ENCODE results near the gene RAD51B. TPM values are rescaled to one million over a fixed set of nuclear protein-coding genes. Genes with fewer than 3 reads are reported as not detected.
"Not testable (repeated sequence)": the region's sequence is repeated elsewhere in the genome, so short reads cannot be mapped to it uniquely, and the experiment has no call there.

The RAD51B gene
- total and polyA plus RNA-seq, 2 of the 13 experiments (the other 11 are each of a cell fraction or from before 2014, with no cell fraction given), result 7.0 to 9.5 TPM

DNA sequence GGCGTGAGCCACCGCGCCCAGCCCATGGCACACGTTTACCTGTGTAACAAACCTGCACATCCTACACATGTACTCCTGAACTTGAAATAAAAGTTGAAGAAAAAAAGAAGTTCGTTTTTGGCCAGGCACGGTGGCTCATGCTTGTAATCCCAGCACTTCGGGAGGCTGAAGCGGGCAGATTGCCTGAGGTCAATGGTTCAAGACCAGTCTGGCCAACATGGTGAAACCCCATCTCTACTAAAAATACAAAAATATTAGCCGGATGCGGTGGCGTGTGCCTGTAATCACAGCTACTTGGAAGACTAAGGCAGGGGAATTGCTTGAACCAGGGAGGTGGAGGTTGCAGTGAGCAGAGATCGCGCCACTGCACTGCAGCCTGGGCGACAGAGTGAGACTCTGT, 879.2 kb downstream of the RAD51B start:
- H3K9me3 ChIP-seq (ENCODE audit: low read length); ATAC-seq; H3K79me2 ChIP-seq (ENCODE audit: insufficient read depth, low read length); in situ Hi-C loops (cut with HindIII; ENCODE audit: extremely low pct_ligation_motif_present, low pct_unique_long_range_greater_than_20kb); FAIRE-seq; POLR2A ChIA-PET; H4K20me1 ChIP-seq (ENCODE audit: insufficient read depth, low read length); H3K4me3 ChIP-seq (replicated peaks in 1 of 3; ENCODE audit: insufficient read depth in 1 of 3, low read depth in 2 of 3, low read length in 3 of 3); H3K36me3 ChIP-seq (replicated peaks in 1 of 2; ENCODE audit: control insufficient read depth in 1 of 2, insufficient read depth in 2 of 2, low read length in 2 of 2); BruUV-seq (replicated peaks); H3K4me2 ChIP-seq (ENCODE audit: low read depth, low read length); H3K27ac ChIP-seq (ENCODE audit: extremely low read length, insufficient read depth, low read length); H2AFZ ChIP-seq (ENCODE audit: low read length); CTCF ChIA-PET (ENCODE audit: low intra/inter-chr PET ratio, low total read pairs); H3K9ac ChIP-seq (ENCODE audit: insufficient read depth, low read depth, low read length); intact Hi-C loops (cut with micrococcal nuclease; ENCODE audit: unreplicated experiment); DNase-seq (ENCODE audit: low spot score): not testable (repeated sequence)
- H3K4me1 ChIP-seq (ENCODE audit: insufficient read depth, low read length), result peaks cover 33% of the 10 kb centered on the region
- 78% methylated on average over 14 of the region's 14 CpGs for WGBS (ENCODE audit: low lambda C conversion rate)
- peaks cover 0 to 13% of the 10 kb centered on the region in 2 experiments; a peak in 3 of 5 replicates for H3K27me3 ChIP-seq (ENCODE audit: control insufficient read depth in 1 of 2, insufficient read depth in 2 of 2, low read length in 2 of 2)

DNA sequence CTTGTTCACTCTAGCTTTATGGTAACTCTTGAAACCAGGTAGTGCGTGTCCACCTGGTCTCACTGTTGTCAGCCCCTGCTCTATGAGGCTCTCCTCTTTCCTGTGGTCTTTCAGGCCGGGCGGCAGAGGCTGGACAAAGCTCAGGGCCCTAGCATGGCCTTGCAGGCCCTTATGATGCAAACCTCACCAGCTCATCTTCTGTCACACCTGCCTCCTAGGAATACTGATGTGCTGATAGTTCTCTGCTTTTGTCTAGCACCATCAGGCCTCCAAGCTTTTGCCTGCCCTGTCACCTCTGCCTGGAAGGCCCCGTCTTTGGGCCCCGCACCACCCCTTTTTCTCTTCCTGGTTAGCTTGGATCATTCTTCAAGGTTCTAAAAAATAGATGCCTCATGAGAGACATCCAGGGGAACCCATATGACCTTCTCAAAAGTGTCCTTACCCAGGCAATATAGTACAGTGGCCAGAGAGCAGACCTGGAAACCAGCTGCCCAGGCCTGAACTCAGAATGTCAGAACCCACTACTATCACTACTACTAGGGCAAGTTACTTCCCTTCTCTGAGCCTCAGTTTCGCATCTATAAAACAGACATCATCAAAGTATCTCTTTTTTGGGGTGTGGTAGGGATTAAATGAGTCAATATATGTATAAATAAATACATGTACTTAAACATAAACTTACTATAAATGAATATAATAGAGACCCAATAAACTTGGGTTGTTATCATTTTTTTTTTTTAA, 881.6 kb downstream of the RAD51B start:
- POLR2A ChIA-PET, result no interaction called here
- DNase-seq (ENCODE audit: low spot score) (no peak), ATAC-seq (no peak), FAIRE-seq (no peak)
- Histone ChIP-seq H3K9ac (ENCODE audit: insufficient read depth, low read depth, low read length) (no peak overlapping the region), H3K4me3 (replicated peaks in 1 of 3; ENCODE audit: insufficient read depth in 1 of 3, low read depth in 2 of 3, low read length in 3 of 3) (no peak overlapping the region), H3K27me3 (ENCODE audit: control insufficient read depth in 1 of 2, insufficient read depth in 2 of 2, low read length in 2 of 2) (peaks cover 0 to 18% of the 10 kb centered on the region in 2 experiments; a peak in 4 of 5 replicates), H3K4me2 (ENCODE audit: low read depth, low read length) (no peak overlapping the region), H3K36me3 (replicated peaks in 1 of 2; ENCODE audit: control insufficient read depth in 1 of 2, insufficient read depth in 2 of 2, low read length in 2 of 2) (no peaks in the 10 kb centered on the region), H3K4me1 (ENCODE audit: insufficient read depth, low read length) (peaks cover 38% of the 10 kb centered on the region), H3K9me3 (ENCODE audit: low read length) (no peaks in the 10 kb centered on the region), H3K79me2 (ENCODE audit: insufficient read depth, low read length) (no peaks in the 10 kb centered on the region), H3K27ac (ENCODE audit: extremely low read length, insufficient read depth, low read length) (no peak overlapping the region), H2AFZ (ENCODE audit: low read length) (no peak overlapping the region), H4K20me1 (ENCODE audit: insufficient read depth, low read length) (no peaks in the 10 kb centered on the region)
- intact Hi-C loops (cut with micrococcal nuclease; ENCODE audit: unreplicated experiment), result no loop called here
- 56% methylated on average over 6 of the region's 6 CpGs for WGBS (ENCODE audit: low lambda C conversion rate)
- CTCF ChIA-PET (ENCODE audit: low intra/inter-chr PET ratio, low total read pairs), result no interaction called here
- in situ Hi-C loops (cut with HindIII; ENCODE audit: extremely low pct_ligation_motif_present, low pct_unique_long_range_greater_than_20kb), result no loop called here
- BruUV-seq (replicated peaks), result no TSS peak
- TF ChIP-seq PHF8 (CRISPR knock-in tag; IDR thresholded peaks at IDR 0.05) (no peak), NPAS2 (CRISPR knock-in tag; IDR thresholded peaks at IDR 0.05; ENCODE audit: borderline replicate concordance) (no peak), ZNF256 (CRISPR knock-in tag; conservative IDR thresholded peaks at IDR 0.05) (no peak), ZNF777 (CRISPR knock-in tag; IDR thresholded peaks at IDR 0.05) (no peak), POLR2A (IDR thresholded peaks at IDR 0.05; ENCODE audit: insufficient read depth in 1 of 2, low read depth in 2 of 2, low read length in 2 of 2) (no peak), DR1 (CRISPR knock-in tag; IDR thresholded peaks at IDR 0.05) (no peak), GTF3A (CRISPR knock-in tag; conservative IDR thresholded peaks at IDR 0.05) (no peak), MEIS2 (CRISPR knock-in tag; IDR thresholded peaks at IDR 0.05) (no peak)
- TF ChIP-seq, protein P1, sequence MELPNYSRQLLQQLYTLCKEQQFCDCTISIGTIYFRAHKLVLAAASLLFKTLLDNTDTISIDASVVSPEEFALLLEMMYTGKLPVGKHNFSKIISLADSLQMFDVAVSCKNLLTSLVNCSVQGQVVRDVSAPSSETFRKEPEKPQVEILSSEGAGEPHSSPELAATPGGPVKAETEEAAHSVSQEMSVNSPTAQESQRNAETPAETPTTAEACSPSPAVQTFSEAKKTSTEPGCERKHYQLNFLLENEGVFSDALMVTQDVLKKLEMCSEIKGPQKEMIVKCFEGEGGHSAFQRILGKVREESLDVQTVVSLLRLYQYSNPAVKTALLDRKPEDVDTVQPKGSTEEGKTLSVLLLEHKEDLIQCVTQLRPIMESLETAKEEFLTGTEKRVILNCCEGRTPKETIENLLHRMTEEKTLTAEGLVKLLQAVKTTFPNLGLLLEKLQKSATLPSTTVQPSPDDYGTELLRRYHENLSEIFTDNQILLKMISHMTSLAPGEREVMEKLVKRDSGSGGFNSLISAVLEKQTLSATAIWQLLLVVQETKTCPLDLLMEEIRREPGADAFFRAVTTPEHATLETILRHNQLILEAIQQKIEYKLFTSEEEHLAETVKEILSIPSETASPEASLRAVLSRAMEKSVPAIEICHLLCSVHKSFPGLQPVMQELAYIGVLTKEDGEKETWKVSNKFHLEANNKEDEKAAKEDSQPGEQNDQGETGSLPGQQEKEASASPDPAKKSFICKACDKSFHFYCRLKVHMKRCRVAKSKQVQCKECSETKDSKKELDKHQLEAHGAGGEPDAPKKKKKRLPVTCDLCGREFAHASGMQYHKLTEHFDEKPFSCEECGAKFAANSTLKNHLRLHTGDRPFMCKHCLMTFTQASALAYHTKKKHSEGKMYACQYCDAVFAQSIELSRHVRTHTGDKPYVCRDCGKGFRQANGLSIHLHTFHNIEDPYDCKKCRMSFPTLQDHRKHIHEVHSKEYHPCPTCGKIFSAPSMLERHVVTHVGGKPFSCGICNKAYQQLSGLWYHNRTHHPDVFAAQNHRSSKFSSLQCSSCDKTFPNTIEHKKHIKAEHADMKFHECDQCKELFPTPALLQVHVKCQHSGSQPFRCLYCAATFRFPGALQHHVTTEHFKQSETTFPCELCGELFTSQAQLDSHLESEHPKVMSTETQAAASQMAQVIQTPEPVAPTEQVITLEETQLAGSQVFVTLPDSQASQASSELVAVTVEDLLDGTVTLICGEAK (IDR thresholded peaks at IDR 0.05), result no peak
- TF ChIP-seq, protein P1 (CRISPR knock-in tag; IDR thresholded peaks at IDR 0.05), result no peak

Data from HepG2 (cell line).